CD4-positive, alpha-beta T cell treated with Interleukin-15 for 4 hours (primary cell): ENCODE measurements around the gene DPCD.

ENCODE experiments used
- DNase-seq: peaks from one replicate; pipeline ENCODE4 v3.0.0-alpha.2; 2020; ENCODE audit warnings: low spot score

The DPCD gene

DNA sequence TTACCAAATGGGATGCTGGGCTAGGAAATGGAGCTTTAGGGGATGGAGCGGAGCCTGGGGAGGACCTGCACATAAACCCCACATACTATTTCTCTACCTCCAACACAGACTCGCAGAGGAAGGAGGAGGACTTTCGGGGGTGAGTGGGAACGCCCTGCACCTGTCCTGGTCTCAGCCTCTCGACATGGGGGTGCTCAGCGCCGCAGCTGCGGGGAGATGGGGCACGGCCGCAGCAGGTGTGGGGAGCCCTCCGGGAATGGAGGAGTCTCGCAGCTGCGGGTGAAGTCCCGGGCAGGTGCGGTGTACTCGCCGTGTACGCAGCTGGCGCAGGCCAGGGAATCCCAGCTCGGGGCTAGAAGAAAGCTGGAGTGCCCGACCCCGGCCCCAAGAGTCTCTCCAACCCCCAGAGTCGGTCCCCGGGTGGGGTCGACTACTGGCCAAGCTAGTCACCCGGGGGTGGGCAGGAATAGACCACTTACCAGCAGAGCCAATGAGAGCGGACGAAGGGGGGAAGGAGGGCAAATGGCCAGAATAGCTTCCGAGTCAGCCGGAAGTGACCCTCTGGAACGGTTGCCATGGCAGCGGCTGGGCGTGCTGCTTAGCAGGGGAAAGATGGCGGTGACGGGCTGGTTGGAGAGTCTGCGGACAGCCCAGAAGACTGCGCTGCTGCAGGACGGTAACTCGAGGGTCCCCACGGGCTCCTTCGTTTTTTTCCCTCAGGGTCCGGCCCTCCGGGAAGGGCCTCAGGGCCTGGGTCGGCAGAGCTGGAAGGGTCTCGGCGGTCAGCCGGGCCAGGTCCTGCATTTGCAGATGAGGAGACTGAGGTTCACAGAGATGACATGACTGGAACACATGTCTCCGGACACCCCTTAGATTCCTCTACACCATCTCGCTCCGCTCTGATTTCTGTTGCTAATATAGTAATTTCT, at the start of gene DPCD, which contains the start of gene POLL:
TSS of gene DPCD (plus strand) at position 597 of the 929 bp plus-strand sequence. CDS start at position 613, 16 bp downstream.
TSS of gene POLL (minus strand) at position 533 of the 929 bp plus-strand sequence. CDS start 897 bp downstream, outside the sequence.
- peak; percentile 89 for DNase-seq

DNA sequence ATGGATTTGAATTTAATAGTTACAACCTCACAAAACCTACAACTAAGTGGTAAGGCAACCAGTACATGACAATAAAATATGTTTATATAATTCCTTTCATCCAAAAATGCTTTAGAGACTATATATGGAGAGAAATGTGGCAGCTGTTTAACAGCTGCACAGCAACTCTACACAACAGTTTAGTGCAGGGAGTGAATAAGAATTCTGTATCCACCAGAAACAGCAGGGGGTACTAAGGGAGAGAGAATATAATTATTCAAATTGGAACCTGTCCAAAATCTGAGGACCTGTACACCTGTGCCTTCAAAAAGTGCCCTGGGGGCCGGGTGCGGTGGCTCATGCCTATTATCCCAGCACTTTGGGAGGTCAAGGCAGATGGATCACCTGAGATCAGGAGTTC, 49.7 kb upstream of the DPCD start:
- no peak for DNase-seq

DNA sequence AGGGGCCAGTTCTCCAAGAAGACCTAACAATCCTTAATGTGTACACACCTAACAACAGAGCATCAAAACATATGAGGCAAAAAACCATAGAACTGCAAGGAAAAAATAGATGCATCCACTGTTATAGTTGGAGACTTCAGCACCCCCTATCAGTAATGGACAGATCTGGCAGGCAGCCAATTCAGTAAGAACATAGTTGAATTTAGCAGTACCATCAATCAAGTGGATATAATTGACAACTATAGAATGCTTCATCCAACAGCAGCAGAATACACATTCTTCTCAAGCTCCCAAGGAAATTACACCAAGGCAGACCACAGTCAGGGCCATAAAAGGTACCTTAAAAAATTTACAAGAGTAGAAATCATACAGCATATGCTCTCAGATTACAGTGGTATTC, 42.2 kb upstream of the DPCD start:
- DNase-seq, result no peak

DNA sequence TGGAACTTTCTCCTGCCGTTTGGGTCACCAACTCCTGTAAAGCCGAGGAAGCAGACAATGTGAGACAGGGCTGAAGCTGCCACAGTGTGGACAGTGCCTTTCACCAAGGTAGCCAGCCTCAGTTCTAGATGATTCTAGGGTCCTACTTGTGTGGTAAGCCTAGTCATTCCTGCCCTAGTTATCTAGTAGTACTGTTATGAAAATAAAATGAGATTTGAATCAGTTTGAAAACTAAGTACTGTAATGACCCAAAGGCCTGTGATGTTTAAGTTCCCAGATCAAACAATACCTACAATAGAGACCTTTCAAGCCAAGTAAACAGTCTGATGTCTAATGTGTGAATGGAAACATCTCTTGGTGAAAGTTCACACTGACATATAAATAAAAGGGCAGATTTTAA, 37.2 kb upstream of the DPCD start:
- no peak for DNase-seq

DNA sequence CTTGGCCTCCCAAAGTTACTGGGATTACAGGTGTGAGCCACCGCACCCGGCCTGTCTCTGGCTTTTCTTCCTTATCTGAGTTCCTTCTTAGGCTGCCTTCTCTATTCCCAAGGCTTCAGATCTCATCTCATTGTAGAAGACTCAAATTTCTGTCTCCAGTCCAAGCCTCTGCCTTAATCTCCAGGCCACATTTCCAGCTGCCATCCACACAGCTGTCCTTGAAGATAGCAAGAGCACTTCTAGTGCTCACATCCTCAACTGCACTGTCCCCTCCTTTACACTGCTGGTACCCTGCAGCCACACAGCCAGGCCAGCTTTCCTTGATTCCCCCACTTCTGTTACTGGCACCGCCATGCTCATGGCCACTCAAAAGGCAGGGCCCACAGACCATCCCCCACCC, 35.7 kb upstream of the DPCD start:
- no peak for DNase-seq

DNA sequence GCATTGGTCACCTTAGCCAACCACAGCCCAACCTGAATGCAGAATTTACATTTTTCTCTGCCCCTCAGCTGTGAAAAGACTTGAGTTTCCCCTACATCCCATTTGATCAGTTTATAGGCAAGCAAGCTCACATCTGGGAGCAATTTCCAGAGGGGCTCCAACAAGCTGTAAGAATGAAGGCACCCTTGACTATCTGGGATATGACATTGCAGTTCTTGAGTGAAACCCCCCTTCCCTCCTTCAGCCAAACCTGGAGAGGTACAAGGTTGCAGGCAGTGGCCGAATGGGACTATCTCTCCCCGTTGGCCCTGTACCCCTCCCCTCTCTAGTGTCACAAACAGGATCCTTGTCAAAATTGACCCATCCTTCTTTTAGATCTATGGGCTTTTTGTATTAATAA, 30.6 kb upstream of the DPCD start:
- no peak for DNase-seq

DNA sequence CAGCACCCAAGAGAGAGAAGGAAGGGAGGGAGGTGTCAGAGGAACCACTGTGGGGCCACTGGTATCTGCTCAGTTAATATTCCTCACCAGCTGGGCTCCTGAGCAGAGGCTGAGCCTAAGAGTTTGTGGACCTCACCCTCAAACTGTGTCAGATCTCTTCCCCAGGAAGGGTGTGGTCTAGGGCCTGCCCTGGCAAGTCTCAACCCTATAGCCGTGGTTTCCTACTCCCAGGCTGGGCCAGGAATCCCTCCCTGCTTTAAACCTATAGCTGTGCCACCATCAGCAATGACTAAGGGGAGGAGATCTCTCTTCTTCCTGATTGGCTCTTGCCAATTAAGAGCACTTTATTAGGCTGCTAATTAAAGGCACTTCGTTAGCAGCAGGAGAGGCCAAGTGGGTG, 29.9 kb upstream of the DPCD start:
- peak; percentile 13 for DNase-seq

DNA sequence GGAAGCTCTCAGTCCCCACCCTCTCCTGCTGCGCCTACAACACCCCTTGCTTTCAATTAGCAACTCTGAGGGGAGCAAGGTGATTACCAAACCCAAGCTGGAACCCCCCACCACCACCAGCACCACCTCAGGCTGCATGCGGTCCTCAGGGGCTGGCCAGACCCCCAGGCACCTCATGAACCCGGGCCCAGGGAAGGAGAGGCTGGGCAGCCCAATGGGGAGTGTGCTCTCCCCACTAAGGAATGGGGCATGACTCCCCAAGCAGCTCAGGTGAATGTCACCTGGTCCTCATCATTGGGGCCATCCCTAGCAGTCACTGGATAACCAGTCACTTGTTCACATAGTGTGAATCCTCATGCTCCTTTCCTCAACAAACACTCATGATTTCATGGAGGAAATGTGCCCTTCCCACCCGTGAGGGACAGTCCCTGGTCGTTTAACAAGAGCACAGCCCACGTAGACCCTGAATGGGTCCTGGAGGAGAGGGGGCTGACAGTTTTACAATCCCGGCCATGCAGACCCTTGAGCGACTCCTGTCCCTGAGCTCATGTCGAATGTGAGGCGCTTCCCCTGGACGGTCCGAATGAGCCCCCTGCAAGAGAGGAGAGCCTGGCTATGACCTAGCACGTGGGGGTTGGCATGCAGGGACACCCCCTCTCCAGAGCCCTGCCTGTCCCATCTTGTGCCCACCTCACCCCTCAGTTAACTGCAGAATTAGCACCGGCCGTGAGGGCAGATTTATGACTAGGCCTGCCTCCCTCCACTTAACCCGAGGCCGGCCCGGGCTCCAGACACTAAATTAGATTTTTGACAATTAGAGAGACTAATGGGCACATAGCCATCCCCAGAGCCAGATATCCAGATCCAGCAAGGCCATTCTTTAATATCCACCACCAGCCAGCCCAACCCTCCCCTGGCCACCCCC, 29.2 kb upstream of the DPCD start:
- DNase-seq, result no peak

DNA sequence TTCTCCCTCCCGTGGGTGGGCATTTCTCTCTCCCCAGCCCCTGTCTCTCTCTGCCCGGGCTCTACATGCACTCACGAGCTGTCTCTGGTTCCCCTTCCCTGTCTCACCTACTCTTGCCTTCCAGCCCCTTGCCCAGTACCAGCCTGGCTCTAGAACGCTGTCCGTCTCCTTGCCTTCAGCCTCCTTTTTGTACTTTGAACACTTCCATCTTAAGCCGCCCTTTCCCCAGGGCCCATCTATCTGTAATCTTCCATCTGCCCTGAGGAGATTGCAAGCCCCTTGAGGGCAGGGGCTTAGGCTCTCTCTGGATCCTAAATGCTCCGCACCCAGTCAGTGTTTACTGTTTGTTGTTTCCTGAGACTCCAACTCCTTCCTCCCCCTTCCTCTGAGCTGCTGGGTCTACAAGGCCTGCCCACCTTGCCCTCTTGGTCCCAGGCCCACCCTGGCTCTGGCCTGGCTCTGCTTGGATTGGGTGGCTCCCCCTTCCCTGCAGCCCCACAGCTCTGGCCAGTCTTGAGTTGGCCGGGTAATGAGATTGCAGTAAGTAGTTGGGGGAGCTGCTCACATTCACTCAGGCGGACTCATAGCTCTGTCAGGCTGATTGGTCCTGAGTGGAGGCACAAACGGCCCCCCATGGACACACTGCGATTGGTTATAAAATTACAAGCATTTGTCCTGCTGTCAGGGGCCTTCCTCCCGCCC, 28.4 kb upstream of the DPCD start:
- no peak for DNase-seq

DNA sequence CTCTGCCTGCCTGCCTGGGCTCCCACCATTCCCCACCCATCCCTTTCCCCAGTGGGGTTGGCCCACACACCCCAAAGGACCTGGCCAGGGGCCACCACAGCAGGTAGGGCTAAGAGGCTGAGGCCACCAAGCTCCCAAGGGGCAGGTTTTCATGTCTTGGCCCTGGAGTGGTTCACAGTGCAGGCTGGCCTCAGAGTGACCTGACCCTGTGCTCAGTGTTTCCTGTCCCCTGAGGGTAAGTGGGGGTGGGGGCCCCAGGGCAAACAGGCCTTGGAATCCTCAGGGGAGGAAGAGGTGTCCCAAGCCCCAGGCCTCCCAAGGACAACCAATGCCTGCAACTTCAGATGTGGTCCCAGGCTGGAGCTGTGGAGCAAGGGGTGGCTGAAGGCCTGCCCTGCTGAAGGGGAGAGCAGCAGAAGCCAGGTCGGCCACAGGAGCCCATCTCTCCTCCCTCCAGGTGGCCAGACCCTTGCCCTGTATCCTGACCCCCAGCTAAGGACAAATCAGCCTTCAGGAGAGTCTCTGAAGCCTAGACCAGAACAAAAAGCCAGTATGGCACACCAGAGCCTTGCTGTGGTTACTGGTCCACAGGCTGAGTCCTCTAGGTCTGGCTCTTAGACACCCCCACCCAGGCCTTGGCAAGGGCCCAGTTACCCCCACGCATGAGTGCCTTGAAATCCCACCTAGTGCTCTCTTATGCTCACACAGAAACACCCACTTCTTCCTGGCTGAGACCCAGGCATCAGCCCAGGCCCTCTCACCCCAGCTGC, 27.6 kb upstream of the DPCD start:
- DNase-seq, result no peak

DNA sequence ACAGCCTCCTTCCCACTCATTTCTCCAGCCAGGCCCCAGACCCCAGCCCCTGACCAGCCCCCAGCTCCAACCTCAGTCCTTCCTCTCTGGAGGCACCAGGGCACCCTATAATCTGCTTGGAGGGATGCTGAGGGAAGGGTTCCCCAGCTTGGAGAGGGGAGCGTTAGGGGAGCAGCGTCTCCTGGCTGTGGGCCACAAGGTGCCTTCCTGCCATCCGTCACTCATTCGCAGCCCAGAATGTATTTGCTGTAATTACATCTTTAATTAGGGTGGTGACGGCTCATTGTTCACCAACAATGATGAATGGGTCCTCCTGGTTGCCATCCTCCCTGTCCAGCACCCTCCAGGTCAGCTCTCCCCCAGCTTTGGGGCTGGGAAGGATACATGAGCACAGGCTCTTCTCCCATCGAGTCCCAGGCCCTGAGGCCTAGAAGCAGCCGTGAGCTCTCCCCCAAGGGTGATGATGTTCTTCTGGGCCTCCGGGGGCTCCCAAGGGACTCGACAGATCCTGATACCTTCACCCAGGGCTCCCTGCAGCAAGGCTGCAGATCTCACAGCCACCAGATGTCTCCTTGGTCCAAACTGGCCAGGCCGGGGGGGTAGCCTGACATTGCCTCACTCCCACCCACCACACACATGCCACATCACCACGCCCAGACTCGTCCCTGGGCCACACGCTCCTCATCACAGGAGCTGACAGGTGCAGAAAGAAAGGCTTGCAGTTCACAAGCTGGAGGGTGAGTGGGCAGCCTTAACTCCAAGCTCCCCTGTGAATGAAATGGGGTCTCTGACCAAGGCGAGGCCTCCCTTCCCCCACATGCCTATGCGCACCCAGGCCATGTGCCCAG, 26.8 kb upstream of the DPCD start:
- DNase-seq, result no peak

DNA sequence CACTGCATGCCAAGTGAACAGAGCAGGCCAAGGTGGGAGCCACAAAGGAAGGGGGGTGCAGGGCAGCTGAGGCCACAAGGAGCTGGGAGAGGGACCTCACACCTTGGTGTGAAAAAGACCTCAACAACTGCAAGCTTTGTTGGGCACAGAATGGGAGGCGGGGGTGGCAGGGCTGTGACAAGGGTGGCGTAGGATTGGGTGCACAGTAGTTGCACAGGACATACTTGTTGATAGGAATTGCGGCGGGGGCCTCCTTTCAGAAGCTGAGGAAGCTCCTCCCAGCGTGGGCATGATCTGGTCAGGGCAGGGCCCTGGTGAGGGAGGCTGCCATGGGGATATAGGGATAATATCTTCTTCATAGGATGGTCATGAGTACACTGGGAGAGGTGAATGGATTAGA, 25.9 kb upstream of the DPCD start:
- DNase-seq, result no peak

DNA sequence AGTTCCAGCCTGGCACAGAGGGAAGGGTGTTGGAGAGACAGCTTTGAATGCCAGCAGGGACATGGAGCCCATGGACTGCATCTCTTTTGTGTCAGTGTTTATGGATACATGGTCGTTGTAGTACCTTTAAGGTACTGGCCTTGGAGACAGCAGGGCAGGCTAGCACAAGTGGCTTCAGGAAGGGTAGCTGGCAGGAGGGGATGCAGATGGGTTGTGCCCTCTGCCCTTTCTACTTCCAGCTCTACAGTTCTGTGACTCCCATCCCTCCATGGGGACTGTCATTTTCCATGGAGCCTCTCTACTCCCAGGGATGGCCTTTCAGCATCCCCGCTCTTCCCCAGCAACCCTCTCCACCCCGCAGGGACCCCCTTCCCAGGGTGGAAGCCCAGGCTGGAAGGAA, 25.1 kb upstream of the DPCD start:
- DNase-seq, result no peak

DNA sequence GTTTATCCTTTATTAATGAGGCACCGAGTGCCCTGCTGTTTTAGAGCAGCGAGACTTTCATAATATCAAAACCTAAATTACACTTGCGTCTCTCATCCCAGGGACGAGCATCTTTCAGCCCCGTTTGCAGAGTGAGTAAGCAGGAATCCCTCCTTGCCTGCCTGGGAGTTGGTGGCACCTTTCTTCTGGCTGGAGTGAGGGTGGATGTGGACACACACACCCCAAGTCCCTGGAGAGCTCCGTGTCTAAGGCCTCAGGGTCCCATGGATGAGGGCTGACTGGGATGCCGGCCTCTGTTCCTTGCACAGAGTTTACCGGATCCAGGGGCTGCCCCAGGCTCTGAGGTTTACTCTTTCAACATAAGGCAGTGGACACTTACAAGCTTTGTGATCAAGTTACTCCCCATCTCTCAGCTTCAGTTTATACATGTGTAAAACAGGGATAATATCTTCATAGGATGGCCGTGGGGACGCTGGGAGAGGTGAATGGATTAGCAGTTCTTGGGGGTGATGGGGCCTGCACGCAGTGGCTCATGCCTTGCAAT, 24.6 kb upstream of the DPCD start:
- DNase-seq, result no peak

DNA sequence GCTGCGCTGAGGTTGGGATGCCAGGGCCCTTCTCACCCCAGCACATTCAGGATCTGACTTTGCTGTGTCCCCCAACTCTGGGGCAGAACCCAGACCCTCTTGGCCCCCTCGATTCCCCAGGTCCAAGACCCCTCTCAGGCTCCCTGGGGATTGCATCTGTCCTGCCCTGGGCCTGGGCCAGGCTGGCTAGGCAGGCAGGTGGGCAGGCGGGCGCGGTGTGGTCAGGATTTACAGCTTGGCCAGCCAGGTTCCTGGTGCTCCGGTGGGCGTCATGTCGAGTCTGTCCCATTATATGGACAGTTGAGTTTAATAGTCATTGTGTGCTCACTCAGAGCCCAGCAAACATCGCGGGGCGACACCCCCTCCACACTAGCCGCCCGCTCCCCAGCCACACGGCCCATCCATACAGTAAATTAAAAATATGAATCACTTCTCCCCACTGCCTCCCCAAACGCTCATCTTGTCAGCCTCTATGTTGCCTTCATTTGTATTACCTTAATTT, 23.6 kb upstream of the DPCD start:
- DNase-seq, result no peak

DNA sequence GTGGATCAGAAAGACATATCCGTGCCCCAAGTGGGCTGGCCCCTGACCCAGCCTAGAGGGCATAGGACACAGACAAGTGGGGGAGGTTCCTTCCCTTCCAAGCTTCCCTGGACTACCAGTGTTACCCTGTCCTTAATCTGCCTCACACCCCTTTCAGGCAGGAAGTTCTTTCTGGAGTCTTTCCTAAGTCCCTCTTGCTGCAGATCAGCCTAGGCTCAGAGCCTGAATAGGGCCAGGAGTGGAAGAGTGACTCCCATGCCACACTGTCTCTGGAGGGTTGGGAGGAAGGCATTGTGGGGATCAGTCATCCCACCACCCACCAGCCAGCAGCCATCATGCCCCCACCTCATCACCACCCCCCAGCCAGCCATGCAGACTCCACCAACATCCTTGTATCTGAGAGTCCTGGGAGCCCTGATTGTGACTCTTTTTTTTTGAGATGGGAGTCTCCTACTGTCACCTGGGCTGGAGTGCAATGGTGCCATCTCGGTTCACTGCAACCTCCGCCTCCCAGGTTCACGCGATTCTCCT, 22.7 kb upstream of the DPCD start:
- no peak for DNase-seq

DNA sequence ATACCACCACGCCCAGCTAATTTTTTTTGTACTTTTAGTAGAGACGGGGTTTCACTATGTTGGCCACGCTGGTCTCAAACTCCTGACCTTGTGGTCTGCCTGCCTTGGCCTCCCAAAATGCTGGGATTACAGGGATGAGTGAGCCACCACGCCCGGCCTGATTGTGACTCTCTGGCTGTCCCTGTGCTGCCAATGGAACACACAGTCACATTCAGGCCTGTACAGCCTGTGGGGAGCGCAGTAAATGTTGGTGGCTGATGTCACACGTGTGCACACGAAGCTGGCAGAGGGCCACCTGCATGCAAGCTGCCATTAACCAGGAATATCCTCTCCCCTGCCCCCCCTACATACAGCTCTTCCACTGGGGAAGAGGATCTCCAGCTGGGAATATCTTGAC, 22.2 kb upstream of the DPCD start:
- no peak for DNase-seq

DNA sequence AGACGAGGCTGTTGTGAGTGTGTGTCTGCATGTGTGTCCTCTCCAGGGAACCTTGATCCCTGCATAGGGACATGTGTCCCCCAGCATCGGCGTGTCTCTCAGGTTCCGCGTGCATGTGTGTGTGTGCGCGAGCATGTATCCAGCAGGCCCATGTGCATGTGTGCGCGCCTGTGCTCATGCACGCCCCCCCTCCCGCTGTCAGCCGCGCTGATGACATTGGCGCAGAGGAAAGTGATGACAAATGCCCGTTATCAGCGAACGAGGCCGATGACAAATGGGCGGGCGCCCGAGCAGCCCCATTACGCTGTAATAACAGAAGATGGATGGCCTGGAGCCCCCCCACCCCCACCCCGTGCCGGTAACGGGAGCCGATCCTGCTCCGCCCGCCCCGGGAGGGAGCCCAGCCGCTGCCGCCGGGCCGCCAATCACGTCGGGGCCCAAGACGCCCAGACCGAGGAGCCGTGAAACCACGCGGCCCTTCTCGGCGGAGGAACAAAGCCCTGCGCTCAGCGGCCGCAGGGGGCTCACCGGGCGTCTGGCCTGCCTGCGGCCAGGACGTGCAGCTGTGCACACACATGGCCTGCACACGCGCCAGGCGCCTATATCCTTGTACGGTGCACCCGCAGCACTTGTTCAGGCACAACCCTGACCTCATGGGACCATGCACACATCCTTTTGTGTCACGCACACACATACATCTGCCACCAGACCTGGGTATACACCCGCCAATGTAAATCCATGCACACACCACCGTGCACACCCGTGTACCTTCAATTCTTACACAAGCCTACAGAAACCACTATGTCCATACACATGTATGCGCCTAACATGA, 21.6 kb upstream of the DPCD start:
- no peak for DNase-seq
